Esophagus muscularis mucosa (tissue), 4 donors: Measurements from ENCODE around the gene ATP5IF1. TPM values are rescaled to one million over a fixed set of nuclear protein-coding genes. Genes with fewer than 3 reads are reported as not detected.
A peak's percentile ranks its signal among the peaks of the same experiment; 100 is the strongest.

Source experiments
- DNase-seq: peaks from one replicate; pipeline ENCODE4 v3.0.0-alpha.2; 2017; ENCODE audit errors: extremely low spot score
- H3K27ac ChIP-seq, 4 donors: fragments of 200-600 bp; sonication (generic); replicated peaks in 1 of 4; 1 replicate in 3 of 4; 2 replicates in 1 of 4; pipeline ENCODE4 v1.5.1; 2016 to 2019; ENCODE audit warnings: mild to moderate bottlenecking in 1 of 4
- H3K27me3 ChIP-seq, 4 donors: fragments of 200-600 bp; sonication (generic); one replicate each; pipeline versions ENCODE4 v1.5.1 to v1.6.0; 2016 to 2019
- H3K36me3 ChIP-seq, 4 donors: fragments of 200-600 bp; sonication (generic); one replicate each; pipeline ENCODE4 v1.5.1; 2016 to 2019
- H3K4me1 ChIP-seq, 4 donors: fragments of 200-600 bp; sonication (generic); one replicate each; pipeline ENCODE4 v1.5.1; 2016 to 2019
- H3K4me3 ChIP-seq, 4 donors: fragments of 200-600 bp; sonication (generic); 1 replicate in 2 of 4; 2 replicates in 2 of 4; pipeline ENCODE4 v1.5.1; 2016 to 2019; ENCODE audit warnings: mild to moderate bottlenecking in 4 of 4, moderate library complexity in 1 of 4
- H3K9me3 ChIP-seq, 4 donors: fragments of 200-600 bp; sonication (generic); 1 replicate in 3 of 4; 2 replicates in 1 of 4; pipeline ENCODE4 v1.5.1; 2016 to 2019
- CTCF ChIP-seq, 3 experiments: fragments of 200-600 bp in 2 of 3; fragments of 450-650 bp in 1 of 3; sonication (generic) in 2 of 3; IDR thresholded peaks; one replicate each; pipeline ENCODE4 v1.5.1; 2017 to 2019; ENCODE audit warnings: antibody characterized with exemption in 3 of 3, mild to moderate bottlenecking in 2 of 3, moderate library complexity in 1 of 3
- EP300 ChIP-seq: sonication (generic); formaldehyde crosslinking; IDR thresholded peaks from one replicate; pipeline ENCODE4 v1.6.1; 2017; ENCODE audit warnings: antibody characterized with exemption
- POLR2A ChIP-seq: fragments of 450-650 bp; IDR thresholded peaks from one replicate; pipeline ENCODE4 v1.6.1; 2017; ENCODE audit warnings: antibody characterized with exemption, moderate library complexity, mild to moderate bottlenecking, low read depth
- POLR2AphosphoS5 ChIP-seq, 2 donors: sonication (generic); formaldehyde crosslinking; IDR thresholded peaks; one replicate each; pipeline ENCODE4 v1.6.1; 2017; ENCODE audit warnings: antibody characterized with exemption in 2 of 2
- WGBS: methylation state at CpG from one replicate; pipeline ENCODE4 v1.1.5; 2018; 5-methylcytosine and 5-hydroxymethylcytosine counted together
- intact Hi-C: fragments of 100-400 bp; cut with DNase I; formaldehyde crosslinking; loops from one replicate; pipeline ENCODE4 v1.15.1; 2023
- total RNA-seq, 4 donors: library from RNA; depleted of rRNA; stranded (reverse); fragments of >200 nt; gene quantifications; one replicate each; pipeline versions ENCODE4 v1.1.0 to v1.2.1, GENCODE V29; 2016

The ATP5IF1 gene
- total RNA-seq, 4 donors from 2014 or later: 125 to 174 (median 126) TPM

DNA sequence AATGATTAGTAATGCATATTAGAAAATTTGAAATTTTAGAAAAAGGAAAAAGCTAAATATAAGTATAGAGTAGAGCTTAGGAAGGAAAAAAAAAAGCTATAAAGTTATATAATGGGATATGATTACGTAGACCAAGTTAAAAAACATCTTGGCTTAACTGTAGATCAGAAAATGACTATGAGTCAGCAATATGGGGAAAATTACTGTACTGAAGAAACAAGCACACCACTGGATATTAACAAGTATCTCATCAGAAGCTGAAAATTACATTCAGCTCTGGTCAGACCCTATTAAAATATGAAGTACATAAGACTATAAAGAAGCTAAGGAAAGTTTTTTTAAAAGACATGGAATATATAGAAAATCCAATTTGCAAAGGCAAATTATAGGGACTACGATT, 22.6 kb upstream of the ATP5IF1 start:
- TF ChIP-seq POLR2A (no peak), CTCF (IDR thresholded peaks at IDR 0.05) (no peak), POLR2AphosphoS5 (IDR thresholded peaks at IDR 0.05) (no peak), EP300 (no peak)
- intact Hi-C loops: no loop called here
- Histone ChIP-seq H3K4me1 (no peaks in the 10 kb centered on the region), H3K27ac (no peak overlapping the region), H3K36me3 (peaks cover 30 to 82% (median 41%) of the 10 kb centered on the region in 4 donors), H3K9me3 (no peaks in the 10 kb centered on the region), H3K27me3 (no peaks in the 10 kb centered on the region), H3K4me3 (no peak overlapping the region)
- 70% methylated on average over 2 of the region's 2 CpGs for WGBS
- no peak for DNase-seq

GRCh38 chr1:28229089-28229488, 6.8 kb upstream of the ATP5IF1 start:
- H3K36me3 ChIP-seq: peaks cover 42 to 64% (median 51%) of the 10 kb centered on the region in 4 donors

DNA sequence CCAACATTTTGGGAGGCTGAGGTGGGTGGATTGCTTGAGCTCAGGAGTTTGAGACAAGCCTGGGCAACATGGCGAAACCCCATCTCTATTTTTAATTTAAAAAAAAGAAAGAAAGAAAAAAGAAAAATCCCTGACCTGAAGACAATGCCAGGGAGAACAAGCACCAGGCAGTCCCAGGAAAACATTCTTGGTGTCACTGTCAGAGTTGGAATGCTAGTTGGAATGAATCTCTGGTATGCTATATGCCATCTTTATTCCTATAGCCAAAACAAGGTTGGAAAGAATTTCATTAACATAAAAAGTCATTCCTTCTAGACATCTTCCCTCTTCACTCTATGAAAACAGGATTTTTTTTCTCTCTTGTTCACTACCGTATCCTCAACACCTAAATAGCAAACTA, 5.9 kb upstream of the ATP5IF1 start:
- Histone ChIP-seq H3K9me3 (no peaks in the 10 kb centered on the region), H3K27me3 (no peaks in the 10 kb centered on the region), H3K36me3 (peaks cover 38 to 55% (median 41%) of the 10 kb centered on the region in 4 donors), H3K4me1 (peaks cover 16 to 33% (median 31%) of the 10 kb centered on the region in 4 donors), H3K4me3 (no peak overlapping the region), H3K27ac (no peak overlapping the region)
- 71% methylated on average over 2 of the region's 2 CpGs for WGBS
- intact Hi-C loops: no loop called here
- TF ChIP-seq EP300: no peak
- TF ChIP-seq CTCF (IDR thresholded peaks at IDR 0.05): no peak
- TF ChIP-seq POLR2A: no peak
- no peak for TF ChIP-seq POLR2AphosphoS5 (IDR thresholded peaks at IDR 0.05)
- no peak for DNase-seq

More at GRCh38 chr1:28229089-28229488, 6.8 kb upstream of the ATP5IF1 start:
- Histone ChIP-seq H3K27me3 (no peaks in the 10 kb centered on the region), H3K4me1 (peaks cover 16 to 30% (median 30%) of the 10 kb centered on the region in 4 donors), H3K9me3 (no peaks in the 10 kb centered on the region), H3K27ac (no peak overlapping the region), H3K4me3 (no peak overlapping the region)
- no peak for TF ChIP-seq POLR2AphosphoS5 (IDR thresholded peaks at IDR 0.05)
- TF ChIP-seq POLR2A: no peak
- no peak for TF ChIP-seq EP300
- no peak for TF ChIP-seq CTCF (IDR thresholded peaks at IDR 0.05)
- DNase-seq: no peak
- intact Hi-C loops: no loop called here

DNA sequence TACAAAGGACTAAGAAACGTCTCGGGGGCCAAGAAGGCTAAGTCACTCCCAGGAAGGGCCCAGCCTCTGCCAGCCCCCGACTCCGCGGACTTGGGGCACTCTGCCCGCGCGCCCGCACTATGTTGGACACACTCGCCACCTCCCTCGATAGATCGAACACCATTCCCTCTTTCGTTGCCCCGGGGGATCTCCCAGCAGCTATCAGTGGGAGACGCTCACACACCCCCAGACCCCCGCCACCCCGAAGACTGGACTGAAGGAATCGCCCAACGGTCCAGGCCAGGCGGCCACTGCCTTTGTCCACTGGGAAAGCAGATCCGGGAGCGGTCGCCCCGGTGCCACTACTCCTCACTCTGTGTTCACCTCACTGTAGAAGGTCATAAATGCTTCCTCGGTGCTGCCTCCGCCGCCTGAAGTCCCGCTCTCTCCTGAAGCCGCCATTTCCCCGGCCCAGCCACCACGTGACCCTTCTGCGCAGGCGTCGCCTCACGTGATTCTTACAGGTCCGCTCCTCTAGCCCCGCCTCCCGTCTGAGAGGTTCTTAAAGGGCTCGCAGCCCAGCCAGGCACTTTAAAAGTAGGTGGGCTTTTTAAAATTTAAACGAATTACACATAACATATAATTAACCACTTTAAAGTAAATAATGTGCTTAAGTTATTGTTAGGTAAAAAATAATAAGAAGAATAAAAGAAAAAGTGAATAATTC, 3.2 kb upstream of the ATP5IF1 start, which contains the start of gene DNAJC8:
TSS of gene DNAJC8 (minus strand) at position 472 of the 706 bp plus-strand sequence. CDS start at position 441, 31 bp downstream.
- Histone ChIP-seq H3K4me3 (peak within 1 kb of the TSS; percentile 63 to 96 (median 86)), H3K36me3 (peaks cover 15 to 28% (median 18%) of the 10 kb centered on the region in 4 donors), H3K27ac (peak within 1 kb of the TSS; percentile 79 to 87 (median 84)), H3K9me3 (no peaks in the 10 kb centered on the region), H3K27me3 (no peaks in the 10 kb centered on the region), H3K4me1 (peaks cover 31 to 53% (median 51%) of the 10 kb centered on the region in 4 donors)
- 0% methylated on average over 16 of the region's 40 CpGs for WGBS
- intact Hi-C loops: no loop called here
- peak; percentile 98 for DNase-seq
- no peak for TF ChIP-seq CTCF (IDR thresholded peaks at IDR 0.05)
- no peak for TF ChIP-seq EP300
- peak; percentile 41 for TF ChIP-seq POLR2A
- peak; percentile 94 to 97 for TF ChIP-seq POLR2AphosphoS5 (IDR thresholded peaks at IDR 0.05)
